ENCODE data around the gene JHY.

The JHY gene

DNA sequence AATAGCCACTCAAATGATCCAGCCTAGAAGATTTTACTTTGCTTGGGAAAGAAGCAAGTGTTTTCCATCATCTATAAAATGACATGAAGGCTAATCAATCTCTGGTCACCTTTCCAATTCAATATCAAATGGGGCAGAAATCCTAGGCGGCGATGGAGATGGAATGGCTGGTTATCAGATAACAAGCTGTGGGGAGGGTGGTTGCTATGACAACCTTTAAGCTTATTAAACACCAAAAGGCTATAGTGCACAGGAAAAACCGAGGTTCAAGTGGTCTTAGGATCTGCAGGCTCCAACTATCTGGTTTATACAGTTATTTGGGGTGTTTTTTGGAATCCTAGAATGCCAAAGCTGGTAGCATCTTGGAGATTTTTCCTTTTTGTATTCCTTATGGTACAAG, 113.0 kb downstream of the JHY start:
- Histone ChIP-seq H3K4me3 (no peak overlapping the region), H3K27ac (no peak overlapping the region)

- H3K27ac ChIP-seq, result no peak overlapping the region
Observed at GRCh38 chr11:122998727-122999366, 116.3 kb downstream of the JHY start.

GRCh38 chr11:123000721-123001120, 118.2 kb downstream of the JHY start:
- Histone ChIP-seq H3K4me3 (no peak overlapping the region), H3K27ac (no peak overlapping the region)

More at GRCh38 chr11:122998727-122999366, 116.3 kb downstream of the JHY start:
- no peak overlapping the region for H3K4me3 ChIP-seq

DNA sequence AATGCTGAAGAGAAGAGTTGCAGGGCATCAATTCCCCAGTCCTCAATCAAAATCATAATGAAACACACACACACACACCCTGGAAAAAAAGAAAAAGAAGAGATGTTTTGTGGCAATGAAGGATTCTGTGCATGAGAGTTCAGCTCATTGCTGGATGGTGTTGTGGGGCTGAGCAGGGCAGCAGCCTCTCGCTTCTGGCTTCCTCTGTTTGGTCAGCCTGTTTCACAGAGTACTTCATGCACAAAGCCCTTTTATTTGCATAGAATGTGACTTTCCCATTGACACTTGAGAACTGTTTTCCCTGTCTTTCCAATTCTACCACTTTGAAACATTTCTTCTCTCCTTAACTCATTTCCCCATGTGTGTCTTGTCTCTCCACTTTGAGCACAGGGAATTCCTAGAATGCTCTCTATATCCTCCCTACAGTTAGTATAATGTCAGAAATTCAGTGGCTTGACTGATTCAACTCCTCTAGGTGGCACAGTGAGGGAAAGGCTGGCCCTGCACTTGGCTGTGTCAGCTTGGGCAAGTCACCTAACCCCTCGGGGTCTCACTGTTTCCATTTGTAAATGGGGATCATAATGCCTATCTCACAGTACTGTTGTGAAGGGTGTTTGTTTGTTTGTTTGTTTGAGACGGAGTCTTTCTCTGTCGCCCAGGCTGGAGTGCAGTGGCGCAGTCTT, 124.4 kb downstream of the JHY start:
- Histone ChIP-seq H3K27ac (no peak overlapping the region), H3K4me3 (no peak overlapping the region)
